ENCODE data around the gene SYK. TPM values are rescaled to one million over a fixed set of nuclear protein-coding genes. Genes with fewer than 3 reads are reported as not detected.

SYK gene
- total and polyA plus RNA-seq, 2 of the 13 experiments (the other 11 are each of a cell fraction or from before 2014, with no cell fraction given) = not detected

- no peak overlapping the region for H3K27ac ChIP-seq (ENCODE audit: extremely low read length, insufficient read depth, low read length)
- H3K36me3 ChIP-seq (replicated peaks in 1 of 2; ENCODE audit: control insufficient read depth in 1 of 2, insufficient read depth in 2 of 2, low read length in 2 of 2) = no peaks in the 10 kb centered on the region
- in situ Hi-C loops (cut with HindIII; ENCODE audit: extremely low pct_ligation_motif_present, low pct_unique_long_range_greater_than_20kb) = no loop called here
- no peaks in the 10 kb centered on the region for H4K20me1 ChIP-seq (ENCODE audit: insufficient read depth, low read length)
- FAIRE-seq = no peak
- intact Hi-C loops (cut with micrococcal nuclease; ENCODE audit: unreplicated experiment) = no loop called here
- no peak overlapping the region for H3K4me2 ChIP-seq (ENCODE audit: low read depth, low read length)
- ChIA-PET CTCF (ENCODE audit: low intra/inter-chr PET ratio, low total read pairs) (no interaction called here), POLR2A (no interaction called here)
- no peaks in the 10 kb centered on the region for H3K4me1 ChIP-seq (ENCODE audit: insufficient read depth, low read length)
- WGBS (ENCODE audit: low lambda C conversion rate) = 0% methylated on average over 3 of the region's 3 CpGs
- H3K27me3 ChIP-seq (ENCODE audit: control insufficient read depth in 1 of 2, insufficient read depth in 2 of 2, low read length in 2 of 2) = peaks cover 0 to 23% of the 10 kb centered on the region in 2 experiments; a peak in 2 of 5 replicates
- ATAC-seq = no peak
- H3K9ac ChIP-seq (ENCODE audit: insufficient read depth, low read depth, low read length) = no peak overlapping the region
- no TSS peak for BruUV-seq (replicated peaks)
- no peak overlapping the region for H3K4me3 ChIP-seq (replicated peaks in 1 of 3; ENCODE audit: insufficient read depth in 1 of 3, low read depth in 2 of 3, low read length in 3 of 3)
- no peak for DNase-seq (ENCODE audit: low spot score)
- no peaks in the 10 kb centered on the region for H3K79me2 ChIP-seq (ENCODE audit: insufficient read depth, low read length)
- TF ChIP-seq AGO2 (optimal IDR thresholded peaks at IDR 0.05; ENCODE audit: low read depth, low read length) = no peak
- no peak for TF ChIP-seq ARNTL (CRISPR knock-in tag; IDR thresholded peaks at IDR 0.05)
- no peak for TF ChIP-seq ZNF556 (CRISPR knock-in tag; IDR thresholded peaks at IDR 0.05; ENCODE audit: borderline replicate concordance)
- no peak for TF ChIP-seq HDAC2 (CRISPR knock-in tag; IDR thresholded peaks at IDR 0.05)
- TF ChIP-seq RBAK (CRISPR knock-in tag; IDR thresholded peaks at IDR 0.05) = no peak
- no peak for TF ChIP-seq SSRP1 (CRISPR knock-in tag; IDR thresholded peaks at IDR 0.05)
- no peak for TF ChIP-seq STAT5B (CRISPR knock-in tag; IDR thresholded peaks at IDR 0.05)
- no peak for TF ChIP-seq TMF1 (CRISPR knock-in tag; IDR thresholded peaks at IDR 0.05; ENCODE audit: low read depth)
- TF ChIP-seq, protein P1, sequence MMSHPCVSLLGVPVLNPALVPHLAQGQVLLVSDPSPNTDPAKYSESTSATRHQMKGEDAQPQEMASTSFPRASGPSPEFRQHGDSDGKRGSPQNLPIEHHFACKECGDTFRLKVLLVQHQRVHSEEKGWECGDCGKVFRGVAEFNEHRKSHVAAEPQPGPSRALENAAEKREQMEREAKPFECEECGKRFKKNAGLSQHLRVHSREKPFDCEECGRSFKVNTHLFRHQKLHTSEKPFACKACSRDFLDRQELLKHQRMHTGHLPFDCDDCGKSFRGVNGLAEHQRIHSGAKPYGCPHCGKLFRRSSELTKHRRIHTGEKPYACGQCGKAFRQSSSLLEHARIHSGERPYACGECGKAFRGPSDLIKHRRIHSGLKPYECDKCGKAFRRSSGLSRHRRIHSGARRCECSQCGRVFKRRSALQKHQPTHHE (CRISPR knock-in tag; IDR thresholded peaks at IDR 0.05; ENCODE audit: borderline replicate concordance) = no peak
- TF ChIP-seq RBM39 (IDR thresholded peaks at IDR 0.05; ENCODE audit: low read depth, low read length, poor library complexity, severe bottlenecking) = no peak
- TF ChIP-seq PITX1 (CRISPR knock-in tag; IDR thresholded peaks at IDR 0.05) = no peak
- TF ChIP-seq ZNF776 (CRISPR knock-in tag; IDR thresholded peaks at IDR 0.05) = no peak
- no peak for TF ChIP-seq ELF1 (CRISPR knock-in tag; IDR thresholded peaks at IDR 0.05)
- TF ChIP-seq ZNF101 (CRISPR knock-in tag; IDR thresholded peaks at IDR 0.05; ENCODE audit: borderline replicate concordance, low read depth) = no peak
- no peak for TF ChIP-seq TP53 (CRISPR knock-in tag; conservative IDR thresholded peaks at IDR 0.05)
- TF ChIP-seq, protein P2, sequence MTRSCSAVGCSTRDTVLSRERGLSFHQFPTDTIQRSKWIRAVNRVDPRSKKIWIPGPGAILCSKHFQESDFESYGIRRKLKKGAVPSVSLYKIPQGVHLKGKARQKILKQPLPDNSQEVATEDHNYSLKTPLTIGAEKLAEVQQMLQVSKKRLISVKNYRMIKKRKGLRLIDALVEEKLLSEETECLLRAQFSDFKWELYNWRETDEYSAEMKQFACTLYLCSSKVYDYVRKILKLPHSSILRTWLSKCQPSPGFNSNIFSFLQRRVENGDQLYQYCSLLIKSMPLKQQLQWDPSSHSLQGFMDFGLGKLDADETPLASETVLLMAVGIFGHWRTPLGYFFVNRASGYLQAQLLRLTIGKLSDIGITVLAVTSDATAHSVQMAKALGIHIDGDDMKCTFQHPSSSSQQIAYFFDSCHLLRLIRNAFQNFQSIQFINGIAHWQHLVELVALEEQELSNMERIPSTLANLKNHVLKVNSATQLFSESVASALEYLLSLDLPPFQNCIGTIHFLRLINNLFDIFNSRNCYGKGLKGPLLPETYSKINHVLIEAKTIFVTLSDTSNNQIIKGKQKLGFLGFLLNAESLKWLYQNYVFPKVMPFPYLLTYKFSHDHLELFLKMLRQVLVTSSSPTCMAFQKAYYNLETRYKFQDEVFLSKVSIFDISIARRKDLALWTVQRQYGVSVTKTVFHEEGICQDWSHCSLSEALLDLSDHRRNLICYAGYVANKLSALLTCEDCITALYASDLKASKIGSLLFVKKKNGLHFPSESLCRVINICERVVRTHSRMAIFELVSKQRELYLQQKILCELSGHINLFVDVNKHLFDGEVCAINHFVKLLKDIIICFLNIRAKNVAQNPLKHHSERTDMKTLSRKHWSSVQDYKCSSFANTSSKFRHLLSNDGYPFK (CRISPR knock-in tag; IDR thresholded peaks at IDR 0.05; ENCODE audit: borderline replicate concordance) = no peak
- no peak for TF ChIP-seq HNRNPH1 (optimal IDR thresholded peaks at IDR 0.05; ENCODE audit: low read depth, low read length)
- TF ChIP-seq, protein P3, sequence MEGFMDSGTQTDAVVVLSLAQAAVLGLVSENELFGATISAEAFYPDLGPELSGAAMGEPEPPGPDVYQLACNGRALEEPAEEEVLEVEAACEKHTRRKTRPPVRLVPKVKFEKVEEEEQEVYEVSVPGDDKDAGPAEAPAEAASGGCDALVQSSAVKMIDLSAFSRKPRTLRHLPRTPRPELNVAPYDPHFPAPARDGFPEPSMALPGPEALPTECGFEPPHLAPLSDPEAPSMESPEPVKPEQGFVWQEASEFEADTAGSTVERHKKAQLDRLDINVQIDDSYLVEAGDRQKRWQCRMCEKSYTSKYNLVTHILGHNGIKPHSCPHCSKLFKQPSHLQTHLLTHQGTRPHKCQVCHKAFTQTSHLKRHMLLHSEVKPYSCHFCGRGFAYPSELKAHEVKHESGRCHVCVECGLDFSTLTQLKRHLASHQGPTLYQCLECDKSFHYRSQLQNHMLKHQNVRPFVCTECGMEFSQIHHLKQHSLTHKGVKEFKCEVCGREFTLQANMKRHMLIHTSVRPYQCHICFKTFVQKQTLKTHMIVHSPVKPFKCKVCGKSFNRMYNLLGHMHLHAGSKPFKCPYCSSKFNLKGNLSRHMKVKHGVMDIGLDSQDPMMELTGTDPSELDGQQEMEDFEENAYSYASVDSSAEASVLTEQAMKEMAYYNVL (CRISPR knock-in tag; IDR thresholded peaks at IDR 0.05; ENCODE audit: borderline replicate concordance) = no peak
- H3K9me3 ChIP-seq (ENCODE audit: low read length) = no peaks in the 10 kb centered on the region
- H2AFZ ChIP-seq (ENCODE audit: low read length) = no peak overlapping the region
Measured at GRCh38 chr9:90803860-90804593, 2.4 kb downstream of the SYK start.
